ENCODE results near the gene SMLR1. TPM values are rescaled to one million over a fixed set of nuclear protein-coding genes. Genes with fewer than 3 reads are reported as not detected.

Gene SMLR1
- total RNA-seq, 1 experiment from 2014 or later, result not detected

DNA sequence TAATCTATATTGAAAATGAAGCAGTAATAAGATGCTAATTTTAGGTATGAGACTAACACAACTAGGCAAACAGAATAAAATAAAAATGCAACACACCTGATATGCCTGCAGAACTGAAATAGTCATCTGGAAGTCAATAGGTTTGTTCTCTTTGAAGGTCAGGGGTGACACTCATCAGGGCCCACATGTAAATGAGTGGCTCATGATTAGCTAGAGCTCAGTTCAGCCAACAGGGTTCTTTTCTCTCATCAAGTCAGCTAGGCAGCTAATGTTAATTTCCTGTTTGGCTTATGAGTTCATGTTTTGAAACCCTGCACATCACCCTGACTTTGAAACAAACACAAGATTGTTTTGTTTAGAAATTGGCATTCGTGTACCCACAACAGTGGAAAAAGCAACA, 23.8 kb downstream of the SMLR1 start:
- Histone ChIP-seq H3K9me2 (ENCODE audit: insufficient read depth) (no peaks in the 10 kb centered on the region), H3K79me2 (ENCODE audit: low read depth) (no peaks in the 10 kb centered on the region), H4K20me1 (ENCODE audit: insufficient read depth) (no peaks in the 10 kb centered on the region), H3K4me1 (replicated peaks; ENCODE audit: insufficient read depth) (no peaks in the 10 kb centered on the region), H3K27me3 (ENCODE audit: insufficient read depth, low read depth) (no peaks in the 10 kb centered on the region), H3K36me3 (ENCODE audit: low read depth) (no peaks in the 10 kb centered on the region), H3K9me3 (ENCODE audit: insufficient read depth, low read depth) (no peaks in the 10 kb centered on the region), H3K27ac (no peak overlapping the region), H2AFZ (no peak overlapping the region), H3K4me3 (no peak overlapping the region), H3K4me2 (no peak overlapping the region), H3F3A (ENCODE audit: insufficient read depth, low read depth) (no peaks in the 10 kb centered on the region)
- CTCF ChIA-PET, result no interaction called here
- DNase-seq, result no peak
- intact Hi-C loops (cut with micrococcal nuclease; ENCODE audit: unreplicated experiment), result no loop called here
- TF ChIP-seq EZH2 (IDR thresholded peaks at IDR 0.05; ENCODE audit: low read depth) (no peak), CTCF (conservative IDR thresholded peaks at IDR 0.05) (no peak)
- POLR2A ChIA-PET (ENCODE audit: unreplicated experiment), result no interaction called here
- BruUV-seq (replicated peaks), result no TSS peak

DNA sequence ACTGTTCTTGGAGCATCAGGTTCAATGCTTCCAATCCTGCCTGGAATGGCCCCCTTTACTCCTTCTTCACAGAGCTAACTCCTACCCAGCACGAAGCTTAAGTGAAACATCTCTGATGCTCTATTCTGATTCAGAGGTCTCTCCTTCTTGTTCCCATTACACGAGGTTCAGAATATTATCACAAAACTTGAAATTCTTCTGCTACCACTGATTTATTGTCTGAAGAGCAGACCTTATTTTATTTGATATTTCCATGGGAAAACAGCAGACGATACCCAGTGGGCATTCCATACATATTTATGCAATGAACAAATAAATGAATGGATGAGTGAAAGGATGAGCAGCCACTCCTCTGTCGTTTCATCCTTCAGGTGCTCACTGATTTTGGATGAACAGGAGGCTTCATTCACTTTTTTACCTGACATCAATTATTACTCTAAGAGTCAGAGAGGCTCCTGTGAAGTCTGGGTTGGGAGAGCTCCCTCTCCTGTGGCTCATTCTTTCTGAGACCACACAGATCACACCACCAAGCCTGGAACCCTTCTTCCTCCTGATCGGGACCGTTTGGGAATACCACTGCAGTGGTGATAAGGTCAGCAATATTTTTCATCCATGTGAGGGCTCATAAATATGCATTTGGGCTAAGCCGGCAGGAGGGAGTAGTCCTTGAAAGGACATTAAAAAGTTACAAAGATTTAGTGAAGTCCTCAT, 25.8 kb downstream of the SMLR1 start:
- H4K20me1 ChIP-seq (ENCODE audit: insufficient read depth), result no peaks in the 10 kb centered on the region
- POLR2A ChIA-PET (ENCODE audit: unreplicated experiment), result no interaction called here
- no peaks in the 10 kb centered on the region for H3K79me2 ChIP-seq (ENCODE audit: low read depth)
- DNase-seq, result no peak
- no peaks in the 10 kb centered on the region for H3K27me3 ChIP-seq (ENCODE audit: insufficient read depth, low read depth)
- no peaks in the 10 kb centered on the region for H3K9me3 ChIP-seq (ENCODE audit: insufficient read depth, low read depth)
- no peaks in the 10 kb centered on the region for H3F3A ChIP-seq (ENCODE audit: insufficient read depth, low read depth)
- H3K4me3 ChIP-seq, result no peak overlapping the region
- no peak overlapping the region for H2AFZ ChIP-seq
- CTCF ChIA-PET, result no interaction called here
- H3K27ac ChIP-seq, result no peak overlapping the region
- no TSS peak for BruUV-seq (replicated peaks)
- H3K4me2 ChIP-seq, result no peak overlapping the region
- no peaks in the 10 kb centered on the region for H3K36me3 ChIP-seq (ENCODE audit: low read depth)
- TF ChIP-seq CTCF (conservative IDR thresholded peaks at IDR 0.05), result no peak
- no peak for TF ChIP-seq EZH2 (IDR thresholded peaks at IDR 0.05; ENCODE audit: low read depth)
- intact Hi-C loops (cut with micrococcal nuclease; ENCODE audit: unreplicated experiment), result no loop called here
- no peaks in the 10 kb centered on the region for H3K9me2 ChIP-seq (ENCODE audit: insufficient read depth)
- no peaks in the 10 kb centered on the region for H3K4me1 ChIP-seq (replicated peaks; ENCODE audit: insufficient read depth)

- H3F3A ChIP-seq (ENCODE audit: insufficient read depth, low read depth), result no peaks in the 10 kb centered on the region
- H3K4me3 ChIP-seq, result no peak overlapping the region
- POLR2A ChIA-PET (ENCODE audit: unreplicated experiment), result no interaction called here
- BruUV-seq (replicated peaks), result no TSS peak
- TF ChIP-seq CTCF (conservative IDR thresholded peaks at IDR 0.05), result no peak
- no peak overlapping the region for H3K4me2 ChIP-seq
- no peaks in the 10 kb centered on the region for H3K79me2 ChIP-seq (ENCODE audit: low read depth)
- no peaks in the 10 kb centered on the region for H3K36me3 ChIP-seq (ENCODE audit: low read depth)
- CTCF ChIA-PET, result no interaction called here
- DNase-seq, result no peak
- no peaks in the 10 kb centered on the region for H3K27me3 ChIP-seq (ENCODE audit: insufficient read depth, low read depth)
- H3K9me3 ChIP-seq (ENCODE audit: insufficient read depth, low read depth), result no peaks in the 10 kb centered on the region
- H3K9me2 ChIP-seq (ENCODE audit: insufficient read depth), result no peaks in the 10 kb centered on the region
- H4K20me1 ChIP-seq (ENCODE audit: insufficient read depth), result no peaks in the 10 kb centered on the region
- no peaks in the 10 kb centered on the region for H3K4me1 ChIP-seq (replicated peaks; ENCODE audit: insufficient read depth)
- no peak overlapping the region for H3K27ac ChIP-seq
- intact Hi-C loops (cut with micrococcal nuclease; ENCODE audit: unreplicated experiment), result no loop called here
- no peak overlapping the region for H2AFZ ChIP-seq
These were observed 26.5 kb downstream of the SMLR1 start for GRCh38 chr6:130853555-130854183.
